BJ (cell line): ENCODE measurements around the gene CDR2. TPM values are rescaled to one million over a fixed set of nuclear protein-coding genes. Genes with fewer than 3 reads are reported as not detected.

ENCODE experiments used
- CTCF ChIA-PET: fragments of 350-600 bp; formaldehyde crosslinking; extraction: SDS; loops from one replicate; lab custom pipeline; 2021; ENCODE audit warnings: antibody characterized with exemption, inconsistent platforms; lab: Yijun Ruan, JAX
- POLR2A ChIA-PET: fragments of 300-600 bp; sonication (Branson Sonifier 250); formaldehyde crosslinking; extraction: SDS; loops from one replicate; lab custom pipeline; 2021; ENCODE audit warnings: antibody characterized with exemption; lab: Charles Lee
- DNase-seq: peaks from one replicate; pipeline ENCODE4 v3.0.0-alpha.2; 2011; ENCODE audit warnings: low read depth
- H3K27me3 ChIP-seq: 2 replicates; pipeline ENCODE4 v1.6.0; 2011; ENCODE audit warnings: low read length; ENCODE audit not compliant: control insufficient read depth, insufficient read depth
- H3K36me3 ChIP-seq: 2 replicates; pipeline ENCODE4 v1.5.1; 2011; ENCODE audit warnings: low read length; ENCODE audit not compliant: control insufficient read depth, insufficient read depth
- H3K4me3 ChIP-seq: 2 replicates; pipeline ENCODE4 v1.5.1; 2011; ENCODE audit warnings: low read depth, mild to moderate bottlenecking, control low read depth, low read length
- CTCF ChIP-seq: IDR thresholded peaks from 2 replicates; pipeline ENCODE4 v1.5.1; 2011; ENCODE audit warnings: low read depth, mild to moderate bottlenecking, control low read depth, inconsistent platforms, low read length, moderate library complexity; ENCODE audit not compliant: insufficient read depth
- polyA plus RNA-seq: library from polyadenylated mRNA; depleted of rRNA; stranded (reverse); fragments of >200 nt; gene quantifications from 2 replicates; pipeline ENCODE4 v1.2.3, GENCODE V29; 2011

The CDR2 gene
- polyA plus RNA-seq, 1 experiment, result 41.5 TPM

- Histone ChIP-seq H3K27me3 (no peaks in the 10 kb centered on the region), H3K36me3 (peaks cover 3% of the 10 kb centered on the region; the same call in 1 of the 2 replicates), H3K4me3 (no peak overlapping the region)
- no peak for TF ChIP-seq CTCF
- no peak for DNase-seq
- POLR2A ChIA-PET, result no interaction called here
- CTCF ChIA-PET, result interaction anchor here (0.9 kb wide), 1 partner anchor 9 kb away, joined by 3 read pairs; no protein-coding TSS in a partner anchor
Measured at GRCh38 chr16:22366371-22366770, 8.0 kb downstream of the CDR2 start.

GRCh38 chr16:22364241-22364640 lies 10.2 kb downstream of the CDR2 start:
- CTCF ChIA-PET, result no interaction called here
- DNase-seq, result no peak
- Histone ChIP-seq H3K4me3 (no peak overlapping the region), H3K27me3 (no peaks in the 10 kb centered on the region), H3K36me3 (peaks cover 3% of the 10 kb centered on the region; the same call in 1 of the 2 replicates)
- POLR2A ChIA-PET, result no interaction called here
- no peak for TF ChIP-seq CTCF

- POLR2A ChIA-PET, result no interaction called here
- H3K4me3 ChIP-seq, result no peak overlapping the region
- peaks cover 3% of the 10 kb centered on the region; the same call in 1 of the 2 replicates for H3K36me3 ChIP-seq
- DNase-seq, result no peak
- no peak for TF ChIP-seq CTCF
- CTCF ChIA-PET, result no interaction called here
- no peaks in the 10 kb centered on the region for H3K27me3 ChIP-seq
Measured at GRCh38 chr16:22360963-22361659, 13.3 kb downstream of the CDR2 start.

- DNase-seq, result no peak
- Histone ChIP-seq H3K4me3 (no peak overlapping the region), H3K36me3 (peaks cover 2% of the 10 kb centered on the region; the same call in 1 of the 2 replicates), H3K27me3 (no peaks in the 10 kb centered on the region)
- CTCF ChIA-PET, result interaction anchor here (1.7 kb wide), 1 partner anchor 14 kb away, joined by 3 read pairs; no protein-coding TSS in a partner anchor
- TF ChIP-seq CTCF, result no peak
- POLR2A ChIA-PET, result no interaction called here
Measured at GRCh38 chr16:22359679-22360078, 14.7 kb downstream of the CDR2 start.

- TF ChIP-seq CTCF, result no peak
- Histone ChIP-seq H3K36me3 (no peaks in the 10 kb centered on the region; the same call in 1 of the 2 replicates), H3K4me3 (no peak overlapping the region), H3K27me3 (no peaks in the 10 kb centered on the region)
- POLR2A ChIA-PET, result no interaction called here
- DNase-seq, result no peak
- CTCF ChIA-PET, result interaction anchor here (0.9 to 1.7 kb wide), 3 partner anchors 8 to 39 kb away, joined by 3 to 4 read pairs (median 3); no protein-coding TSS in a partner anchor
Measured at GRCh38 chr16:22358000-22358399, 16.4 kb downstream of the CDR2 start.
